CD4-positive, alpha-beta T cell treated with Interleukin-17A for 4 hours (primary cell): ENCODE data around the gene RNF187.
A peak's percentile ranks its signal among the peaks of the same experiment; 100 is the strongest.
"Not testable (repeated sequence)": the region's sequence is repeated elsewhere in the genome, so short reads cannot be mapped to it uniquely, and the experiment has no call there.

Experiments used
- DNase-seq: peaks from one replicate; pipeline ENCODE4 v3.0.0-alpha.2; 2020; ENCODE audit warnings: mixed read lengths

The RNF187 gene

DNA sequence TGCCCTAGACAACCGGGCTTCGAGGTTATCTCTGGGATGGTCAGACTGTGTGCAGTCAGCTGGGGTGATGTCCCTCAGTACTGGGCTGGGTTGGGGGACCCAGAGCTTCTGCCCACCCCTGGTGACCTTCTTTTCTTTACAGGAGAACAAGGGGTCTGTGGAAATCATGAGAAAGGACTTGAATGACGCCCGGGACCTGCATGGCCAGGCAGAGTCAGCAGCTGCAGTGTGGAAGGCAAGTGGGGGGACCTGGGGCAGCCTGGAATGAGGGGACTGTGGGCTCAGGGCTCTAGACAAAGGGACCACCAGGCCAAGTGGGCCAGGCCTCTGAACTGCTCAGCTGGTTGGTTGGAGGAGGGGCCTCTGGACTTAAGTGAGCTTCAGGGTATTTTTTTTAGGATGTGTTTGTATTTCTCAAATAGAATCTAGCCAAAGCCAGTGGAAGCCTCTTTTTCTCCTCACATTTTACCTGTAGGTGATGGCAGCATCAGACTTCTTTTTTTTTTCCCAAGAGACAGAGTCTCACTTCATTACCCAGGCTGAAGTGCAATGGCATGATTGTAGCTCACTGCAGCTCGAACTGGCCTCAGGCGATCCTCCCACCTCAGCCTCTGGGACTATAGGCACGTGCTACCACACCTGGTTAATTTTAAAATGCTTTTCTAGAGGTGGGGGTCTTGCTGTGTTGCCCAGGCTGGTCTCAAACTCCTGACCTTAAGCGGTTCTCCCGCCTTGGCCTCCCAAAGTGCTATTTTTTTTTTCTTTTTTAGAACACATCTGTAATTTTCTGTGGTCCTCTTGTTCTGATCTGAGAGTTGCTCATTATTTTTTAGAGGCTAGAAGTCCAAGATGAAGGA is 1.9 kb downstream of the RNF187 start:
- DNase-seq, result no peak

DNA sequence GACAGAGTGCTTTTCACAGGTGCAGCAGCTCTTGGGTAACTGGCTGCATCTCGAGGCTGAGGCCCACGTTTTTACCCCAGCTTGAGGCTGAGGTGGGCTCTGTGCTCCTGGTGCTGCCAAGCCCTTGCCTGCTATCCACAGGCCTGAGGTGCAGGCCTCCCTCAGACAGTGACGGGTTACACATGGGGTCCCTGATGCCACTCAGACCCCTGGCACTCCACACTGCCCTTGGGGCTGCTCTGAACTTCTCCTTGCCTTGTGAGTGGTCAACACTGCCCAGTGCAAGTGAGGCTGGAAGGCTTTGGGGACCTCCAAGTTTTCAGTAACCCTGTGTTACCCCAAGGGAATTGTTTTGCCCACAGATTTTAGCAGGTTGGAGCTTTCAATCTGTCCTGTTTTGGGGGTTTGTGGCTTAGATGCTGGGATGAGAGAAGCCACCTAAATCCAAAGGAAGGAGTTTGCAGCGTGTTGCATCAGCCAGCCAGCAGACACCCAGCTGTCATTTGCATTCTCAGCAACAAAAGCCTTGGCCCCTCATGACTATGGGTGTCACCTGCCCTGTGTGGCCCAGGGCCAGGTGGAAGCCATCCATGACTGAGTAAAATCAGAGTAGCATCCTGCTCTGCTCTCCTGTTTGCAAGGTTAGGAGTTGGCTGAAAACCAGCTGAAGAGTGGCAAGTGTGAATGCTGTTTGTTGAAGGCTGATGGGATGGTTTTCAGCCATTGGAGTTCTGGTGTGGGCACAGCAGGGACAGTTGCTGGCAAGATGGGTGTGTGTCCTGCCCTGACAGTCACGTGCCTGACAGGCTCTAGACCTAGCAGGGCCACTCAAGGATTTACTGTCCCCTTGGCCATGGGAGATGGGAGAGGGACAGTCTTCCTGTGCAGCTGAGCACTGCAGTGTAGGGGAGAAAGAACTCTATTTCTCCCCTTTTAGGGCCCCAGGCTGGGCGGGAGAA is 3.2 kb downstream of the RNF187 start:
- DNase-seq, result no peak

DNA sequence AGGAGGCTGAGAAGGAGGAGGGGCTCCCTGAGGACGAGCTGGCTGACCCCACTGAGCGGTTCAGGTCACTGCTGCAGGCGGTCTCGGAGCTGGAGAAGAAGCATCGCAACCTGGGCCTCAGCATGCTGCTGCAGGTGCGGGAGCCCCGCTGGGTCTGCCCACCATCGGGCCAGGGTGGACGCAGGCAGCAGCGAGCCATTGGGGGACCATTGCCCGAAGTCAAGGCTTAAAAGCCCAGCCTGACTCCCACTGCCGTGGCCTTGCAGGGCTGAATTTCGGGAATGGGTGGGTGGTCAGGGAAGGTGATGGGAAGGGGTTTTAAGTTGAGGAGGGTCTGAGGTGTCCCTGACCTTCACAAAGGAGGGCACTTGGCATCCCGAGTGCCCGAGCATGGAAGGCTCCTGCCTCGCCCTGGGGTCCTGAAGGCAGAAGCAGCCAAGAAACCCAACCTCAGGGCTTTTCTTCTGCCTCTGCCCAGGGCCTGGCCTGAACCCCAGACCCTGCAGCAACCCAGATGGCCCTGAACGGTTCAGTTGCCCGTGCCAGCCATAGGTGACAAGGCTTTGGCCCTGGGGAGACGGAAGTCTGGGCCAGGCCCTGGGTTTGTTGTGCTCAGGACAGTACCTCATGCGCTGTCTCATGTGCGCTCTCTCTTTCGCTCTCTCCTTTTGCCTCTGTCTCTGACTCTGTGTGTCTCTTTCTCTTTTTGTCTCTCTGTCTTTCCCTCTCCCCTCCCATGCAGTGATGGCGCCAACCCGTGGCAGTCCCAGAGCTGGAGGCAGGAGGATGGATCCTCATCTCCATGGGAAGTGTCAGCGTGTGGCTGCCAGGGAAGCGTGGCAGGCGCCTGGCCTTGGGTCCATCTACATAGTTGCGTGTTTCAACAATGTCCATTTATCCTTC is 6.2 kb downstream of the RNF187 start:
- no peak for DNase-seq

DNA sequence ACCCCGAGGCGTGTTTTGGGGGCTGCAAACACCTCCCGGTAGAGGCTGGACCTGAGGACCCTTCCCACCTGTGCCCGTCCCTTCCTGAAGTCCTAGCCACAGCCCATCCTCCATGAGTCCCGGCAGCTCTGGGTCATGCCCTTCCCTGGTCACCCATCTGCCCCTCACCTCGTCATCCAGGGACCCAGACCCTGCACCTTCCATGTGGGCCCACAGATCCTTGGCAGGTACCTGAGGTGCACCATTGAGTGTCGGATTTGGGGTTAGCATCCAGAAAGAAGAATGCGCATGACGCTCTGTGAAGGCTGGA is 6.8 kb downstream of the RNF187 start:
- no peak for DNase-seq

DNA sequence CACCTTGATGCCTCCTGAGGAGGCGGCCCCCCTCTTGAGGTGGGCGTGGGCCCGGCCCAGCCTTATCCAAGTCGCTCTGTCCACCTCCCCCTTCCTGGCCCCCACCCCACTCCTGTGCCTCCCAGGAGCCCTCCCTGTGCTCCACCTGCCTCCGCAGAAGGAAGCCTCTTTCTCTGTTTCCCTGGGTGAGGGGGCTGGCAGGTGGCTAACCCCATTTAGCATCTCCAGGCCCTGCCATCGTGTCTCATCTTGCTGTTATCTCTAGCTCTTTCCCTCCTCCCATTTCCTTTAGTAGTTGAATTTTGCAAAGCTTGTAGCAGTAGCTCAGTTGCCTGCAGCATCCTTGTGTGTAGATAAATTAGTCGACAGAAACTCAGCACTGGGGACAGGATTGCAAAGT is 7.2 kb downstream of the RNF187 start:
- no peak for DNase-seq

DNA sequence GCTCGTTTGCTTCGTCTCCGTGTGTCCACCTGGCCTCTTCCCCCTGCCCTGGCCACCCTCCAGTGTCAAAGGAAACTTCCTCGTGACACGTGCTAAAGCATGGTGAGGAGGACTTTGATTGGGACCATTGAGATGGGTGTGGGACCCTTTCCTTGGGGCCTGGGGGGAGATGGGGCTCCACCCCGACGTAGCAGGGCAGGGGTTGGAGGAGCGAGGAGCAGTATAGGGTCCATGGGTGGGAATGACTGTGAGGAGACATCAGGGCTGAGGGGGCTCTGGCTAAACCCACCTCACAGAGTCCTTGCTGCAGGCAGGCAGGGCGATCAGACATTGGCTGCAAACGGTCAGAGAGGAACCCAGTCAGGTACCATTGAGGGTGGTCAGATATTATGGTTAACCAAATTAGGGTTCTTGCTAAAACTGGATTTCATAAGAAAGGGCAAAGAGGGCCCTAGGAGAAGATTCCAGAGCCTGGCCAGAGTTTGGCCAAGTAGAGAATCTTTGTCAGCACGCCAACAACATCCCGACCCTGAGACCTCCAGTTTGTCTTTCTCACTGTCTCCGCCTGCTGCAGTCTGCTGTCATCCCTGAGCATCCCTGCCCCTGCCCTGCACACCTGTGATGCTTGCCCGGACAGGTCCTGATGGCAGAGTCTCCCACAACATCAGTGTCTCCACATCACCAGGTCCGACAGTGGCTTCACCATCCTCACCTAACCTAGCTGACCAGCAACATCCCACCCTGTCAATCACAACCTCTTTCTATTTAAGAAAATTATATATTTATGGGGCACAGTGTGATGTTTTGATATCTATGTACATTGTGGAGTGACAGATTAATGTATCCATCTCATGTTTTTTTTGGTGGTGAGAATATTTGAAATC is 8.0 kb downstream of the RNF187 start:
- DNase-seq, result no peak

DNA sequence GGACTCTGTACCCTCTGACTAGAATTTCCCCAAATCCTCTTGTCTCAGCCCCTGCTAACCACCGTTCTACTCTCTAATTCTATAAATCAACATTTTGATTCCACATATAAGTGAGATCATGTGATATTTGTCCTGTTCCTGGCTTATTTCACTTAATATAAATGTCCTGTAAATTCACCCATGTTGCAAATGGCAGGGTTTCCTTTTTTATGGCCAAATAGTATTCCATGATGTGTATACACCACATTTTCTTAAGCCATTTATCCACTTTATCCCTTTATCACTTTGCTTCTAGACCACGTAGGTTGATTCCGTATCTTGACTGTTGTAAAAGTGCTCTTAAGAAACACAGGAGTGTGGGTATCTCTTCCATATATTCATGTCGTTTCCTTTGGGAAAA is 8.9 kb downstream of the RNF187 start:
- DNase-seq, result no peak

DNA sequence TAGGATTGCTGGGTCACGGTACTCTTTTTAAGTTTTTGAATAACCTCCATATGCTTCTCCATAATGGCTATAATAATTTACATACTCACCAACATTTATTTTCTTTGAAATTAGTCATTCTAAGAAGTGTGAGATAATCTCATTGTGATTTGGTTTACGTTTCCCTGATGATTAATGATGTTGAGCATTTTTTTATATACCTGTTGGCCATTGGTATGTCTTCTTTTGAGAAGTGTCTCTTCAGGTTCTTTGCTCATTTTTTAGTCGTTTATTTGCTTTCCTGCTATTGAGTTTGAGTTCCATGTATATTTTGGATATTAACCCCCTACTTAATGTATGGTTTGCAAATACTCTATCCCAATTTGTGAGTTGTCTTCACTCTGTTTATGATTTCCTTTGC is 9.3 kb downstream of the RNF187 start:
- no peak for DNase-seq

DNA sequence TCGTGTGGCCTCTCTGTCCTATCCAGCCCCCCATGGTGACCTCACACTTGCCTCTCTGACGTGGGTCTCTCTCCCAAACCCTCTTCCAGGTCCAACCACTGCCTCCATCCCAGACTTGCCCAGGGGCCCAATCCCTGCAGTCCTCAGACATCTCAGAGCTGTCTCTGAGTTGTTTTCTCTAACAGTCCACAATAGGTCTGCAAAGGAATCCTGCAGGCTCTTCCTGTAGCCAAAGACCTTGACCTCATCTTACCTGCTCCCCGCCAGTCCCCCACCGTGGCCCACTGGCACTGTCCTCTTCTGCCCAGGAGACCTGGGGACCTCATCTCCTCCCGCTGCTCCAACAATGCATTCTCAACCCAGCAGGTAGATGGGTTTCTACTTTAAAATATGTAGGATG is 10.0 kb downstream of the RNF187 start:
- DNase-seq, result no peak

DNA sequence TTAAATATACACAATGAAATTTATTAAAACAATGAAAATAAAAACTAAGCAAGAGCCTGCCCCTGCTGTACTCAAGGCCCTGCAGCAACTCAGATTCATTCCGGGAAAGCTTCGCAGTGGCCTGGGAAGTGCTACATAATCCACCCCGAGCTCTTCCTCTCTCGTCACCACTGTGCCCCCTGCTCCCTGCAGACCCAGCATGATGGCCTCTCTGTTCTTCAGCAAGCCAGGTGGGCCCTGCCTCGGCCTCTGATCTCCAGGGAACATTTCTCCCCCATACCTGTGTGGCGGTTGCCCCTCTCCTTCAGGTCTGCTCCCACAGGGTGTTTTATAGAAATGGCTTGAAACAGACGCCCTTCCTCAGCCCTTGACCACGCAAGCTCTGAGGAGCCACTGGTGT is 10.6 kb downstream of the RNF187 start:
- DNase-seq, result no peak

- DNase-seq, result no peak
Observed at GRCh38 chr1:228500143-228500734, 13.1 kb downstream of the RNF187 start.

GRCh38 chr1:228500901-228501871 is 14.0 kb downstream of the RNF187 start:
- peak; percentile 94 for DNase-seq

GRCh38 chr1:228502522-228502921 is 15.3 kb downstream of the RNF187 start:
- no peak for DNase-seq

- not testable (repeated sequence) for DNase-seq
Observed at GRCh38 chr1:228505944-228506343, 18.8 kb downstream of the RNF187 start.

- DNase-seq, result no peak
Observed at GRCh38 chr1:228507961-228508652, 20.9 kb downstream of the RNF187 start.

GRCh38 chr1:228508840-228509415 is 21.7 kb downstream of the RNF187 start:
- DNase-seq, result no peak

GRCh38 chr1:228510101-228510802 is 23.1 kb downstream of the RNF187 start:
- DNase-seq, result no peak

DNA sequence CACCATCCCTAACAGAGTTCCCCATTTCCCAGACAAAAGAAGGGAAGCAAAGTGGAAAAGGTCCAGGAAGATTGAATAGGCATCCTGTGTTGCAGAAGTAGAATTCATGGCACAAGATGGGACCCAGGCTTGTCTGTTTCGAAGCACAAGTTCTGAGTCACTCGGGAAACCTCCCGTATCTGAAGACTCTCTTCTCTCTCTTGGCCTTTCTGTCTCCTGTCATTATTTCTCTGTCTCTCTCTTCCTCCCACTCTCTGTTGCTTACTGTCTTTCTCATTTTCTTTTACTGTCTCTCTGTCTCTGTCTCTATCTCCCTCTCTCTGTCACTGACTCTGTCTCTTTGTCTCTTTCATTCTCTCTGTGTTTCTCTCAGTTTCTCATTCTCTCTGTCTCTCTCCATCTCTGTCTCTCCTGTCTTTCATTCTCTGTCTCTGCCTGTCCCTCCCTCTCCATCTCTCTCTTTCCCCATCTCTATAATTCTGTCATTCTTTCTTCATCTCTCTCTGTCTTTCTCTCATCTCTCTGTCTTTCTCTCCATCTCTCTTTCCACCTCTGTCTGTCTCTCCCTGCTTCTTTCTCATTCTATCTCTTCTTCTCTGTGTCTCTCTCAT is 23.7 kb downstream of the RNF187 start:
- DNase-seq, result no peak
